HG02798 (cell line): ENCODE data around the gene RAPSN.

Experiments used
- ATAC-seq: cut with Tn5 transposase; IDR thresholded peaks from one replicate; pipeline ENCODE4 v1.9.1; 2021; ENCODE audit warnings: mild to moderate bottlenecking; ENCODE audit not compliant: unreplicated experiment, poor library complexity

Gene RAPSN

DNA sequence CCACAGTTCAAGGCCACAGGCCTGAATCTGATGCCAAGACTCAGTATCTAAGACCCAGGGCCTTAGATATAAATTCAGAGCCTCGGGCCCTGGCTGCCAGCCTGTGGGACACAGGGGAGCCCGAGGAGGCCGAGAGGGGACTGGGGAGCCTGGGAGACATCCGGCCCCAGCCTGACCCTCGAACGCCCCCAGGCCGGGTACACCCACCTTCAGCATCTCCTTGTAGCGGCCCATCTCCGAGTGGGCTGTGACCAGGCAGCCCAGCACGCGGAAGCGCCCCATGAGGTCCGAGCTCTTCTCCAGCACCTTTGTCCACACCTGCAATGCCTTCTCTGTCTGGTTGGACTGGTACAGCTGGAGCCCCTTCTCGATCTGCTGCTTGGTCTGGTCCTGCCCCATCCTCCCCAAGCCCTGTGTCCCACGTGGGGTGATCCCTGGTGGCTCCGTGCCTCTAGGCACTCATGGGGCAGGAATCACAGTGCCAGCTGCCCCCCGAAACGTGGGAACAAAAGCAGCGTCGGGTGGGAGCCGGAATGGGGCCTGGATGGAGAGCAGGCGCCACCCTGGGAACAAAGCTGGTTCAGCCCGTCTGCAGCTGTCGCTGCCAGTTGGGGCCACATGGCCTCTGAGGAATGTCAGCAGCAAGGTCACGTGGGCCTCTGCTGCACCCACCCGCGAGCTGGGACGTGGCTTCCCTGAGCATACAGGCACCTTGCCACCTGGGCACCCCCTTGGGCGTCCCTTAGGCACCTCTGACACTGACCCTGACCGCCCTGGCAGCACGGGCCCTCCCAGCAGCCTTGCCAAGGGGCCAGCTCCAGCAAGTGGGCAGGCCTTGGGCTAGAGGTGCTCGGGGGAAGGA, at the start of gene RAPSN:
Gene RAPSN (minus strand): TSS at position 571 of the 862 bp plus-strand sequence. CDS start 172 bp downstream, at position 399.
- ATAC-seq = no peak

DNA sequence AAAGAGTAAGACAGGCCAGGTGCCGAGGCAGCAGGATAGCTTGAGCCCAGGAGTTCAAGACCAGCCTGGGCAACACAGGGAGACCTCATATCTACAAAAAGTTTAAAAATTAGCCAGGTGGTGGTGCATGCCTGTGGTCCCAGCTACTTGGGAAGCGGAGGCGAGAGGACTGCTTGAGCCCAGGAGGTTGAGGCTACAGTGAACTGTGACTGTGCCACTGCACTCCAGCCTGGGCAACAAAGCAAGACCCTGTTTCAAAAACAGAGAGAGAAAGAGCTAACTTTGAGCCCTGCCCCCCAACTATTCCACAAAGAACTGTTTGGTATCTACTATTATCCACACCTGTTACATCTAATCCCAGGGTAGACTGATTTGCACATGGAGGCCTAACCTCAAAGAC, 49.2 kb upstream of the RAPSN start:
- ATAC-seq = no peak

DNA sequence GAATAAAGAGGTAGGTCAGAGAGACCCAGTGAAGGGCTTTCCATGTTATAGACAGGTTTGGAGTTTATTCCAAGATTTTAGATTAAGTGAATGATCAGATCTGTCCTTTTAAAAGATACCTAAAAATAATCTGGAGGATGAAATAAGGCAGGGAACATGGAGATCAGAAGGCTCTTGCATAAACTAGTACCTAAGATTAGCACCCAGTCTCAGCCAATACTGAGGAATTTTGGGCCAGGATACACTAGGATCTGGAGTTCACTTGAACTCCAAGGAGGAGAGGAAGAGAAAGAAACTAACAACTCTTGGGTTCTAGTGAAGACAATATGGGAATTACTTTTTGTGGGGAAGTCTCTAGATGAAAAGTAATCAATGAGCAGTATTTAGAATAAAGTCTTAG, 47.9 kb upstream of the RAPSN start:
- no peak for ATAC-seq

DNA sequence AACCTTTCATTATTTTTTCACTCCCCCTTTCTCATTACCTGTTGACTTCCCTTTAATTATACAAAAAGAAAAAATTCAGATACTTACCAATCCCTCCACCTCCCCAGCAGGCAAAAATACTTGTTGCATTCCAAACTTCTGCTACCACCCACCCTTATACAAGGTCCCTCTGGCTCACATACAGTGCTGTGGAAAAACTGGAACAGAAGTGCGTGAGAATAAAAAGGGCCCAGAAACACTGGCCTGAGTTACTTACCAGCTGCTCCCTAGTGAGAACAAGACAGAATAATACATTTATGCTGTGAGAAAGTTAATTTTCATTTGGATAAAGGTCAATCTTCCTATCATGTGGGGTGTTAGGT, 46.9 kb upstream of the RAPSN start:
- no peak for ATAC-seq

DNA sequence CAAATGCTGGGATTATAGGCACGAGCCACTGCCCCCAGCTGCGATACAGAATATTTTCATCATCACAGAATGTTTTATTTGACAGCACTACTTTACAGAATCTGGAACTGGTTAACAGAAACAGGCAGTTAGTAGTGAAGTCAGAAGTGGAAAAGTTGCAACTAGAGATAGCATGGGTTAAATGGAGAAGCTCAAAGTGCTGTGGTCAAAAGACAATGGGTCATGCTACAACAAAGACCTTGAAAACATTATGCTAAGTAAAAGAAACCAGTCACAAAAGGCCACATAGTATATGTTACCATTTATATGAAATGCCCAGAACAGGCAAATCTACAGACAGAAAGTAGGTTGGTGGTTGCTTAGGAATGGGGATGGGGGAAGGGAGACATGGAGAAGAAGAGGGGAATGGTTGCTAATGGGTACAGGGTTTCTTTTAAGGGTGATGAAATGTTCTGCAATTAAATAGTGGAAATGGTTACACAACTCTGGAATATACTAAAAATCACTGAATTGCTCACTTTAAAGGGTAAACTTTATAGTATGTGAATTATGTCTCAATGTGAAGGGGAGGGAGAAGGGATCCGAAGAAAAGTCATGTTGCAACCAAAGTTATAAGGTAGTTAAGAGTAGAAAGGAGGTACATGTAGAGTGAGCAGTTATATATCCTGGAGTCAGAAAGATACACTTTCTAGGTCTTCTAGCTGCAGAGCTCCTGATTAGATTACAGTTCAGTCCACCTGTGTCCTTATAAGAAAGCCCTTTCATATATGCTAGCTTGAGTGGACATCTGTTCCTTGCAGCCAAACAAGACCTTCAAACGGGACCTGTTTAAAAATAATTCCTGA, 46.3 kb upstream of the RAPSN start:
- no peak for ATAC-seq

DNA sequence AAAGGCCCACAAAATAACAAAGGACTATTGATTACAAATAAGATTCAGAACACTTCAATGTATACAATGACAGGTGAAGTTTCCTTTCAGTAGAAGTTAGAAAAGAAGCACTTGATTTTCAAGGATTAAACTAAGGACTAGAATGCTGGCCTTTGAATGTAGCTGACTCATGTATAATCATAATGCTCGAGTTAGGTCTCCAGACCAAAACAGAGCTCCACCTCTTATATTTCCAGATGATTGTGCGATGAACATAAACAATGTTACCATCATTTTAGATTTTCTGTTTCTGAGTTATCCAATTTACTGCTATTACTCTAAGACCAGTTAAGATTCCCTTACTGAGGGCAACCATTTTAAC, 40.4 kb upstream of the RAPSN start:
- no peak for ATAC-seq

DNA sequence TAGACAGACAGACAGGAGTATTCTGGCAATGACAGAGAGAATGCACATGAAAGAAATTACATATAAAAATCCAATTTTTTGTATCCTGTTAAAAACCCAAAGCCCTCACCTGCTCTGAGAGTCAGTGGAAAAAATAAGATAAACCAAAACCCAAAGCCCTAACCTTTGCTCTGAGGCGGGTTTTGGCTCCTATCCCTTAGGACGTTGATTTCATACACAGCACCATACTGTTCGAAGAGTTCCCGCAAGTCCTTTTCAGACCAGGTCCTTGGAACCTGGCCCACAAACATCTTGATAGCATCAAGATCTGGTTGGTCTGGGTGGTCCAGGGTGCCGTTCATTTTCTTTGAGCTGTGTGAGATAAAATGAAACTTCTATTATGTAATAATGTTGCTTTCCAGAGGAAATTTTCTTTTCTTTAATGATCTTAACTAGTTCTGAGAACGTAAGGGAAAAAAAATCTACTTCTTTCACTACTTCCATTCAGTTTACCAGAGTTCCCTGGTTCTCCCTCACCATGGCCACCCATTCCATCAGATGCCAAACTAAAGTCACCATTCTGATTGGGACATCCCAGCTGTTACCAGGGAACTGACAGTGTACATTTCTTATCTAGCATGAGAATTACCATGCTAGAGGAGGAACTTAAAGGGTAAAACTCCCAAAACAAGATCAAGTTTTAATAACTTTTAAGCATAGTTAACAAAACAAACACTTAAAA, 39.9 kb upstream of the RAPSN start:
- no peak for ATAC-seq

DNA sequence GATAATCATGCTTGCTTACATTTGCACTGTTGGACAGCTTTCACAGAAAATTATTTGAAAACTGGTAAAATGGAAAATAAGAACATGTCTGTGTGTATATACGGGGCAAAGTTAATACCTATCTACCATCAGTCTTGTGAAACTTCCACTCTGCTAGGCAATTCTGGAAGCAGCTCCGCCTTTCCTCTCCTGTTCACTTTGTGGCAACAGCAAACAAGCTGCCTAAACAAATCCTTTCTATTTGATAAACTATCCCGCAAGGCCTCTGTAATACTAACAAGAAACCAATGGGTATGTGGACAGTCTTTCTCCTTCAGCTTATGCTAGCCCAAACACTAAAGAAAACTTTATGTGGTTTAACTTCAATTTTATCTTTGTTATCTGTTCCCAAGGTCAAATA, 39.2 kb upstream of the RAPSN start:
- ATAC-seq = no peak

DNA sequence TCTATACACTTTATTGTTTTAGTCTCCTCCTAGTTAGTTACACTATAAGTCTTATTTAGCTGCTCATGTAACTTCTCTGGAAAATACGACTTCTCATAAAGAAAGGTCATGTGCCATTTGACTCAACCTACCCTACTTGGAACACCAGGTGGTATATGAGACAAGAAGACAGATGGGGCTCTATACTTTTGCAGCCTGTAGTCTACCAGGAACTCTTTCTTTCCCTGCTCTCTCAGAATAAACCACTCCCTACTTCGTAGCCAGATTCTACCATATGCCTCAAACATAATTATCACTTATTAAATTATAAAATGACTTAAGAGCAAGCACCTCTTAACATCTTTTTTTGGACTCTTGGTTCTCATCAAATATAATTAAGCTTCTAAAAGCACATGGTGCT, 38.5 kb upstream of the RAPSN start:
- no peak for ATAC-seq

DNA sequence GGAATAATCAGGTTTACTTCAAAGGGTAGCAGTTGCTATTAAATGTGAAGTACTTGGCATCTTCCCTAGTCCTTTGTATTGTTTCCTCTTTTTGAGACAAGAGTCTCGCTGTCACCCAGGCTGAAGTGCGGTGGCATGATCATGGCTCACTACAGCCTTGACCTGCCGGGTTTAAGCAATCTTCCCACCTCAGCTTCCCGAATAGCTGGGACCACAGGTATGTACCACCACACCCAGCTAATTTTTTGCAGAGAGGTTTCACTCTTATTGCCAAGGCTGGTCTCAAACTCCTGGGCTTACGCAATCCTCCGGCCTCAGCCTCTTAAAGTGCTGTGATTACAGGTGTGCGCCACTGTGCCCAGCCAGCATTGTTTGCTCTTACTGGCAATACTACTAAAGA, 36.2 kb upstream of the RAPSN start:
- ATAC-seq = no peak

DNA sequence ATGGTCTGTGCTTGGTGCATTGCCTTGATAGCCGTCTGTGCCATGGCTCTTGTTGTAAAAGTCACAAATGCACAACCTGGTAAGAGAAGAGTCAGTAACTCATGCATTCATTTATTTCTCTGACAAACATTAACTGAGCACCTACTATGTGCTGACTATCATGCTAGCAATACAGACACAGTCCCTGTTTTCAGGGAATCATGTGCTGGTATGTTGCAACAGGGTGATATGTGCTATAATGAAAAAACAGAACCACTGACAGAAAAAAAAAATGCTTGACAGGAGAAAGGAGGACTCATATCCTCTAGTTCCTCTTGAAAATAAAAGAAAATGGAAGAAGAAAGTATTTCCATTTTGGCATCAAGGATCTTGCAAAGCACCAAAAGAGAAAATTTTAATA, 34.5 kb upstream of the RAPSN start:
- ATAC-seq = no peak

DNA sequence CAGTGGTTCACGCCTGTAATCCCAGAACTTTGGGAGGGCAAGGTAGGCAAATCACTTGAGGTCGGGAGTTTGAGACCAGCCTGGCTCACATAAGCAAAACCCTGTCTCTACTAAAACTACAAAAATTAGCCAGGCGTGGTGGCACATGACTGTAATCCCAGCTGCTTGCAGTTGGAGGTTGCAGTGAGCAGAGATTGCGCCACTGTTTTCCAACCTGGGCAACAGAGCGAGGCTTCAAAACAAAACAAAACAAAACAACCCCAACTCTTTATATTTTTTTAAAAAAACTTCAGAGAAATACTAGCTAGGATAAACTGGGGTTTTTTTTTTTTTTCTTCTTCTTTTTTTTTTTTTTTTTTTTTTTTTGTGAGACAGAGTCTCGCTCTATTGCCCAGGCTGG, 31.8 kb upstream of the RAPSN start:
- ATAC-seq = no peak

DNA sequence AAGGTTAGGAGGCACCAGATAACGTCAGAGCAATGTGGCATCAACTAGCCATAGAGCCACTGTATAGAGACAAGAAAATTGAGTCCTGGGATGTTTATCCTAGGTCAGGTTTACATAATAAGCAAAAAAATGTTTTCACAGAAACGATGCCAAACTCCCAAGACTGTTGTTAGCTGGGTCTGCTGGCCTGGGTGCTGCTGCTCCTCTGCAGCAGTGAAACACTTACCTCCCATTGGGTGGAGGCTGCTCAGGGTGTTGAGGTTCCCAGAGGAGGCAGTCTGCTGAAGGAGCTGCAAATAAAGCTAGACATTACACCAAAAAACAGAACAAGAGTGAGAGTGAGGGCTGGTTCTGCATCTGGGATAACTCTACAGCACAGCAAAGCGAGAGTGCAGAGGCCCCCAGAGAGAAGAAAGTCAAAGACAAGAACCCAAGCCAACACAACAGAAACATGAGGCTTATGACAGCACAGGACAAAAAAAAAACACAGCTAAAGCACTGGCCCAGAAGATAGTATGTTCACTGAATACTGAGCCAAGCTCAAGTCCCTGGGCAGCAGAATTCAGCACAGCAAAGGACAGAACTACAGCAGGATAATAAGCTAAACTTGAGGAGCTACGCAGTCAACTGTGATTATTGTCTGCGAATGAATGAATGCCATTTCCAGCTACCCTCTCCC, 29.9 kb upstream of the RAPSN start:
- no peak for ATAC-seq

DNA sequence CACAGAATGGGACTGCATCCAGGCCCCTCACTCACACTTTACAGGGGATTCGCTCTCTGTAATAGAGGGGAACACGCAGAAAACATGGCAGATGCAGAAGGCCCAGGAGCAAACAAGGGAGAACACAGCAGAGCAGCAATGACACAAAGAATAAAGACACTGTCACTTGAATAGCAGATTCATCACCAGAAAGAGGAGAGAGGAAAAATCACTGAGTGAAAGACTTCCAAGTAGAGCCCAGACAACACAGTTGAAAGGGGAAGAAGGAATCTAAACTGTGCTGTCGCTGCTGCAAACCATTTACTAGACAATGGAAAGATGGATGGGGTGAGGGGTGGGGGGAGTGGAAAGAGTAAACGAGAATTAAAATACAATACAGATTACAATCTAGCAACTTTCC, 28.8 kb upstream of the RAPSN start:
- ATAC-seq = no peak

DNA sequence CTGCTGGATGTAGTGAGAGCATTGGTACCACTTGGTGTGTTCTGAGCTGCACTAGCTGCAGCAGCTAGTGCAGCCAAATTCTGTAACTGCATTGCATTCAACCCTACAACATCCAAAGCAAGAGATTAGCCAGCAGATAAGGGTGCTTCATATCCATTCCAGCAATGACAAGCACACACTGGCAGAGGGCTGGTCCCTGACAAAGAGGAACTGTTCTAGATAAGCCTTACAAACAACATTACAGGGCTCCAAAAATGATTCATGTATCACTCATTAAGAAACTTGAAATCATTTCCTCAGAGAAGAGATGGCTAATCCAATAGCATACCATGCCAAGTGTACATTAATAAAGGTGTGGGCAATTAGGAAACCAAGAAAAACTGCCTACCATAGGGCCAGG, 28.4 kb upstream of the RAPSN start:
- ATAC-seq = no peak

DNA sequence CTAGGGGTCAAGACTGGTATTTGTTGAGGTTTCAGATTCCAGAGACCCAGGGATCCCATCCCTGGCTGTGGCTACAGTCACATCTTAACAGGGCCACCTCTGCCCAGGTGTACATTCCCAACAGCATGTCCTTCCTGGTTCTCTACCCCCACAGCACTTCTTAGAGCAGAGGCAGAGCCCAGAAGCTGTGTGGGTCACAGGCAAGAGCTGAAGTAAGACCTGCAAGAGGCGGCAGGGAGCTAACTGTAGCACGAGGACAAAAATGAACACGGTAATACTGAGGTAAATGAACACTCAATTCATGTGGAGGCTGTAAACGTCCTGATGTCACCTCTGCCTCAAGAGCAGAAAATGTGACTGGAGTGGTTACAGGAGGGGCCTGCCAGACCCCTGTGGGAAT, 21.7 kb upstream of the RAPSN start:
- no peak for ATAC-seq

DNA sequence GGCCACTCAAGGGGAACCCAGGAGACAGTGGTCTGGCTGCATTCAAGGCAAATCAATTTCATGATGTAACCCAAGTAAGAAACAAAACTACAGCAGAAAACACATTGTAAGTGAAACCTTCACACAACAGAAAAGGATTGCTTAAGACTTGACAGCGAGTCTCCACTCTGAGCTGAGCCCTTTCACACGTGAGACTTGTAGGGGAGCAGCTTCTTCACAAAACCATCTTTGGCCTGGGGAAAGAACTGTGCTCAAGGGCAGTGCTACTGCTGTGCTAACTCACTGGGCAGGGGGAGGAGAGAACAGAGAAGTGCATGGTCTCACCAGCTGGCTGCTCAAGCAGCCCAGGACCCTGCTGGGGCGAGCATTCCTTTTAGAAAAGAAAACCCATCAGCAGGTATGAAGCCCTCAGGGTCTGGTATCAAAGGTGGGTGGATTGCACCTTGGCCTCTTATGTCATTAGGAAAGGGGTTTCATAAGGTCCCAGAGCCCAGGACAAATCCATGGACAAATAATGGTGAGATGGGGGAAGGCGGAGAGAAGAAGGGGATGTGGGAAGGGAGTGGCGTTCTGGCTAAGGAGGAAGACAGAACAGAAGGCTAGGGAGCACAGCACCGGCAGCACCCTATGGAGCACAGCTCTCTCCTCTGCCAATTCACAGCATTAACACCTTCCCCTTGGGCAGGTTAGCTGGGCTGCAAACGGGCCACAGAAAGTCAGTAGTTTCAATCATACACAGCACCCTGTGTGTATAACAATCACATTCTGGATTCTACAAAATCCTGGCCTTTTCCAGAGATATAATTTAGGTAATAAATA, 20.6 kb upstream of the RAPSN start:
- ATAC-seq = no peak

DNA sequence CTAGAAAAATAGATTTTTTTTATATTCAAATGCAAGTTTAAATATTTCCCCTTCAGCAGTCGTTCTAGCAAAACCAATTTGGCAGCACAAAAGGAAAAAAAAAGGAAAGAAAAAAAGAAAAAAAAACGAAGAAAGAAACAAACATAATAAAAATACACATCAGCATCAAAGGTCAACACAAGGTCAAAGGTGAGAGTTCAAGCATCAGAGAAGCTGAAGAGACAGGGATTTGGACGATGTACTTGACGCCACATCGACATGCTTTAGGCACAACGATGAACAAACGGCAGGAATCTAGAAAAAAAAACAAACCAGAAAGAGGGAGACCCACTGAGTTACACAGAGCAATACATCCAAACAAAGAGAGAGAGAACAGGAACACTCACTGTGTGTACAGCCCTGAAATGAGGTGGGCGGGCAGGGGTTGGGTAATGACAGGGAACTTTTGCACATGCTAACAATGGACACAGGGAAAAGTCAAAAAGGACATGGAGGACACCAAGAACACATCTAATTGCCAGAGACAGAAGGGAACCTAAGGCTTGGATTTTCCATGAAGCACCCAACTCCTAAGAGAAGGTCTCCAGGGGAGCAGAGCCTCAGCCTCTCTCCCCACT, 19.8 kb upstream of the RAPSN start:
- no peak for ATAC-seq

DNA sequence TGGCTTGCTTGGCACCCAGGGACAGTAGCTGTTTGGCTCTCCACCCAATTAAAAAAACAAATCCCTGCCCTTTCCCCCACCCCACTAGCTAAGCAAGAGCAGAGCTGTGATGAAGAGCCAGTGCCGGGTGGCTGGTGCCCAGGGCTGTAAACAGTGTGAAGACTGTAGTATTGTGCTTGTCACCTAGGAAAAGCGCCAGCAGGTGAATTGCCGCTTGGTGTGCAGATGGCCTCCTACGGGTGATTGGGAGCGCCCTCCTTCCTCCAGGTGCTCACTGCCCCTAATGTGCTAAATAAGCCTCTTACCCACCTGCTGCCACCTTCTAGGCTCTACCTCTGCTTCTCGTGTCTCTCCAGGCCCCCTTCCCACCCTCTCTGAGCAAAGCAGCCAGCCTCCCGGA, 18.4 kb upstream of the RAPSN start:
- ATAC-seq = no peak
